Measurements from ENCODE around the gene PACRG.

PACRG gene

DNA sequence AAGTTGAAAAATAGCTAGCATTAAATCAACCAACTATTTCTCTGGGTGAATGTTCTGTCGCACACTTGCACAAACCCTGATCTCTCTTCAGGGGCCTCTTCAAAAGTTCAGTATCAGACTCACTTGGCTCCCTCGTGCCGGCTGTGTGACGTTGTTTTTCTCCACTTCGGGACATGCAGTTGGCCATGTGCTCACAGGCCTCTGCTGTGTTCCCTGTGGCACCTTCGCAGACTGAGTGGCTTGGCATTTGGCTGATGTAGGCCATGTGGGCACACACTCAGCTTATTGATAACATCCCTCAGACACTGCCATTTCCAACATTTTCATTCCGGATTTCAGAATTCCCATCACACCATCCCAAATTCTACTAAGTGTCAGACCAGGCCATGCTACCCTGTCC, 49.3 kb downstream of the PACRG start:
- no peaks in the 10 kb centered on the region for H3F3A ChIP-seq (ENCODE audit: insufficient read depth)
- no peaks in the 10 kb centered on the region for H3K27me3 ChIP-seq (ENCODE audit: low read length)
- no peaks in the 10 kb centered on the region for H4K20me1 ChIP-seq (ENCODE audit: low read depth, low read length)
- no peaks in the 10 kb centered on the region for H3K36me3 ChIP-seq (ENCODE audit: low read length)
- no peak overlapping the region for H2AFZ ChIP-seq (ENCODE audit: low read depth, low read length, severe bottlenecking)
- H3K9ac ChIP-seq (ENCODE audit: low read length): no peak overlapping the region
- no peak overlapping the region for H3K4me3 ChIP-seq (ENCODE audit: insufficient read depth, low read length, poor library complexity, severe bottlenecking)
- no peak overlapping the region for H3K27ac ChIP-seq (ENCODE audit: low read depth, low read length)
- no peaks in the 10 kb centered on the region for H3K9me2 ChIP-seq (replicated peaks; ENCODE audit: insufficient read depth, low read length)
- no peak overlapping the region for H3K4me2 ChIP-seq (ENCODE audit: low read depth, low read length, poor library complexity, severe bottlenecking)
- no peaks in the 10 kb centered on the region for H3K79me2 ChIP-seq (ENCODE audit: insufficient read depth, low read length)
- TF ChIP-seq CTCF (IDR thresholded peaks at IDR 0.05; ENCODE audit: insufficient read depth, low read length, poor library complexity, severe bottlenecking) (no peak), EZH2phosphoT487 (conservative IDR thresholded peaks at IDR 0.05; ENCODE audit: low read length) (no peak)
- no peaks in the 10 kb centered on the region for H3K9me3 ChIP-seq (ENCODE audit: insufficient read depth, low read length)

DNA sequence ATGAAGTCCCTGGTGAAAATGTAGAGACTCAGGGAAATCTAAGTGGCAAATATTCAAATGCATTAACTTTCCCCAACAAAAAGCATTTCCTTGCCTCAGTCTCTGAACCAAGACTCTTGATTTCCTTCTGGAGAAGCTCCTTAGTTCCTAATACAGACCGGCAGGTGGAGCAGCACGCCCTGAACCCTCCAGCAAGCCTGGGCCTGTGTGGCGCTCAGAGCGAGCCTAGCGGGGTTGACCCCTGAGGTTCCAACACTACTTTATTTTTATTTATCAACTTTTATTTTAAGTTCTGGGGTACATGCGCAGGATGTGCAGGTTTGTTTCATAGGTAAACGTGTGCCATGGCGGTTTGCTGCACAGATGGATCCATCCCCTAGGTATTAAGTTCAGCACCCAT, 50.8 kb downstream of the PACRG start:
- Histone ChIP-seq H3K79me2 (ENCODE audit: insufficient read depth, low read length) (no peaks in the 10 kb centered on the region), H3K9me2 (replicated peaks; ENCODE audit: insufficient read depth, low read length) (no peaks in the 10 kb centered on the region), H4K20me1 (ENCODE audit: low read depth, low read length) (no peaks in the 10 kb centered on the region), H3K27ac (ENCODE audit: low read depth, low read length) (no peak overlapping the region), H3K9ac (ENCODE audit: low read length) (no peak overlapping the region), H2AFZ (ENCODE audit: low read depth, low read length, severe bottlenecking) (no peak overlapping the region), H3K9me3 (ENCODE audit: insufficient read depth, low read length) (no peaks in the 10 kb centered on the region), H3K4me2 (ENCODE audit: low read depth, low read length, poor library complexity, severe bottlenecking) (no peak overlapping the region), H3F3A (ENCODE audit: insufficient read depth) (no peaks in the 10 kb centered on the region), H3K4me3 (ENCODE audit: insufficient read depth, low read length, poor library complexity, severe bottlenecking) (no peak overlapping the region), H3K27me3 (ENCODE audit: low read length) (no peaks in the 10 kb centered on the region), H3K36me3 (ENCODE audit: low read length) (no peaks in the 10 kb centered on the region)
- TF ChIP-seq CTCF (IDR thresholded peaks at IDR 0.05; ENCODE audit: insufficient read depth, low read length, poor library complexity, severe bottlenecking) (no peak), EZH2phosphoT487 (conservative IDR thresholded peaks at IDR 0.05; ENCODE audit: low read length) (no peak)

- Histone ChIP-seq H3K27me3 (ENCODE audit: low read length) (no peaks in the 10 kb centered on the region), H3K36me3 (ENCODE audit: low read length) (no peaks in the 10 kb centered on the region), H3K4me3 (ENCODE audit: insufficient read depth, low read length, poor library complexity, severe bottlenecking) (no peak overlapping the region), H2AFZ (ENCODE audit: low read depth, low read length, severe bottlenecking) (no peak overlapping the region), H3K9me2 (replicated peaks; ENCODE audit: insufficient read depth, low read length) (no peaks in the 10 kb centered on the region), H3K79me2 (ENCODE audit: insufficient read depth, low read length) (no peaks in the 10 kb centered on the region), H4K20me1 (ENCODE audit: low read depth, low read length) (no peaks in the 10 kb centered on the region), H3F3A (ENCODE audit: insufficient read depth) (no peaks in the 10 kb centered on the region), H3K9me3 (ENCODE audit: insufficient read depth, low read length) (no peaks in the 10 kb centered on the region), H3K4me2 (ENCODE audit: low read depth, low read length, poor library complexity, severe bottlenecking) (no peak overlapping the region), H3K27ac (ENCODE audit: low read depth, low read length) (no peak overlapping the region), H3K9ac (ENCODE audit: low read length) (no peak overlapping the region)
- TF ChIP-seq EZH2phosphoT487 (conservative IDR thresholded peaks at IDR 0.05; ENCODE audit: low read length): no peak
Measured at GRCh38 chr6:162785632-162786242, 58.0 kb downstream of the PACRG start.

DNA sequence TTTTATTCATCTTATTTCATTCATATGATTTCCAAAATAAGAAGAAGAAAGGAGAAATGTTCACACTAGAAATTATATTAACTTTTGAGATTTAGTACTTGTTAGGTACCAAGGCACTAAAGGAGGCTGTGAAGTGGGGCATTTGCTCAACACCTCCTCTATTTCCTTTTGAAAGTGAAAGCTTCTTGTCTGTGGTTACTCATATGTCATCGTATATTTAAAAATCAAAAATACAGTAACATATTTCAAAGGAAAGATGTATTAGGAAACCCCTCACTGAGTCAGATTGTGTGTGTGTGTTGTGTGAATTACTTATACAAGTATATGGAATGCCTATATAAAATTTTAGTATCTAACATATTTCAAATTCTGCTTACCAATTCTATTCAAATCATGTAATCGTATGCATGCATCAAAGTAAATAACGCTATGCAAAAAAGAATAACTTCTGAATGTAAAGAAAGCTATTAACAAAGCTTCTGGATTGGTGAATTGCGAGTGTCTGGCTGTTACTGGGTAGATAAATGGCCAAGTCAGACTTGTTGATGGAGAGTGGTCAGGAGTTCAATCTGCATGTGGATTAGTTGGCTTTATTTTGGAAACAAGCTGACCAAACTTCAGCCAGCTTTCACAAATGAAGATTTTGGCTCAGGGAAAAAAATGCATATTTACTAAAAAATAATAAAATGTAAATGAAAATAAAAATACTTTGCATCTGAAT, 70.9 kb downstream of the PACRG start:
- Histone ChIP-seq H3K4me3 (ENCODE audit: insufficient read depth, low read length, poor library complexity, severe bottlenecking) (no peak overlapping the region), H3K27ac (ENCODE audit: low read depth, low read length) (no peak overlapping the region)

More for the DNA sequence above, 70.9 kb downstream of the PACRG start:
- Histone ChIP-seq H3K9me3 (ENCODE audit: insufficient read depth, low read length) (no peaks in the 10 kb centered on the region), H3K9ac (ENCODE audit: low read length) (no peak overlapping the region), H3K36me3 (ENCODE audit: low read length) (no peaks in the 10 kb centered on the region), H3K27me3 (ENCODE audit: low read length) (no peaks in the 10 kb centered on the region), H3K79me2 (ENCODE audit: insufficient read depth, low read length) (no peaks in the 10 kb centered on the region), H3F3A (ENCODE audit: insufficient read depth) (no peaks in the 10 kb centered on the region), H2AFZ (ENCODE audit: low read depth, low read length, severe bottlenecking) (no peak overlapping the region), H3K9me2 (replicated peaks; ENCODE audit: insufficient read depth, low read length) (no peaks in the 10 kb centered on the region), H4K20me1 (ENCODE audit: low read depth, low read length) (no peaks in the 10 kb centered on the region), H3K4me2 (ENCODE audit: low read depth, low read length, poor library complexity, severe bottlenecking) (no peak overlapping the region)
- no peak for TF ChIP-seq EZH2phosphoT487 (conservative IDR thresholded peaks at IDR 0.05; ENCODE audit: low read length)
- no peak for TF ChIP-seq CTCF (IDR thresholded peaks at IDR 0.05; ENCODE audit: insufficient read depth, low read length, poor library complexity, severe bottlenecking)
